Pulmonary artery endothelial cell (primary cell): ENCODE data around the gene INSIG1. TPM values are rescaled to one million over a fixed set of nuclear protein-coding genes. Genes with fewer than 3 reads are reported as not detected.

ENCODE experiments used
- DNase-seq: peaks from one replicate; pipeline ENCODE4 v3.0.0-alpha.2; 2011; ENCODE audit warnings: low read depth, low spot score
- total RNA-seq: library from RNA; depleted of rRNA; stranded (reverse); fragments of >200 nt; gene quantifications from 2 replicates; pipeline ENCODE4 v1.2.3, GENCODE V29; 2014

The INSIG1 gene
- total RNA-seq, 1 donor from 2014 or later: 109 TPM

- no peak for DNase-seq
Measured at GRCh38 chr7:155265961-155266360, 31.7 kb upstream of the INSIG1 start.

GRCh38 chr7:155266440-155266839 lies 31.2 kb upstream of the INSIG1 start:
- no peak for DNase-seq

- no peak for DNase-seq
Measured at GRCh38 chr7:155267023-155267422, 30.7 kb upstream of the INSIG1 start.

GRCh38 chr7:155267436-155267835 lies 30.2 kb upstream of the INSIG1 start:
- no peak for DNase-seq

- DNase-seq: no peak
Measured at GRCh38 chr7:155268211-155268610, 29.5 kb upstream of the INSIG1 start.

- DNase-seq: no peak
Measured at GRCh38 chr7:155268921-155269650, 28.6 kb upstream of the INSIG1 start.

- DNase-seq: no peak
Measured at GRCh38 chr7:155269766-155270585, 27.7 kb upstream of the INSIG1 start.

- DNase-seq: no peak
Measured at GRCh38 chr7:155270861-155271260, 26.8 kb upstream of the INSIG1 start.

- no peak for DNase-seq
Measured at GRCh38 chr7:155274633-155275355, 22.9 kb upstream of the INSIG1 start.

- no peak for DNase-seq
Measured at GRCh38 chr7:155276042-155276799, 21.5 kb upstream of the INSIG1 start.

- no peak for DNase-seq
Measured at GRCh38 chr7:155276800-155277375, 20.8 kb upstream of the INSIG1 start.

- no peak for DNase-seq
Measured at GRCh38 chr7:155277385-155277994, 20.2 kb upstream of the INSIG1 start.

GRCh38 chr7:155278921-155279320 lies 18.8 kb upstream of the INSIG1 start:
- no peak for DNase-seq

- DNase-seq: no peak
Measured at GRCh38 chr7:155279787-155280445, 17.8 kb upstream of the INSIG1 start.

- DNase-seq: no peak
Measured at GRCh38 chr7:155280446-155281397, 17.0 kb upstream of the INSIG1 start.

GRCh38 chr7:155281398-155281969 lies 16.2 kb upstream of the INSIG1 start:
- DNase-seq: no peak

GRCh38 chr7:155282671-155283070 lies 15.0 kb upstream of the INSIG1 start:
- no peak for DNase-seq

- DNase-seq: no peak
Measured at GRCh38 chr7:155283565-155284194, 14.0 kb upstream of the INSIG1 start.
